GM13977 (cell line): ENCODE measurements around the gene TRNP1.

Experiments
- DNase-seq: peaks from one replicate; pipeline ENCODE4 v3.0.0; 2012; ENCODE audit warnings: low spot score
- in situ Hi-C: fragments of 300-500 bp; cut with MboI; formaldehyde crosslinking; loops from one replicate; pipeline ENCODE4 v1.12.0; 2022; ENCODE audit warnings: low sequenced_read_pairs, low pct_unique_long_range_greater_than_20kb, mixed read lengths, inconsistent platforms; ENCODE audit not compliant: unreplicated experiment
- TF ChIP-seq, protein P1 (sequence below): IDR thresholded peaks from 2 replicates; pipeline ENCODE4 v1.5.1; 2012; ENCODE audit warnings: mild to moderate bottlenecking, control low read depth; ENCODE audit not compliant: insufficient read depth; ENCODE audit errors: extremely low read depth, missing control alignments

The TRNP1 gene

GRCh38 chr1:26972390-26972789 lies 21.1 kb upstream of the TRNP1 start:
- no peak for DNase-seq
- in situ Hi-C loops: no loop called here
- TF ChIP-seq, protein P1, sequence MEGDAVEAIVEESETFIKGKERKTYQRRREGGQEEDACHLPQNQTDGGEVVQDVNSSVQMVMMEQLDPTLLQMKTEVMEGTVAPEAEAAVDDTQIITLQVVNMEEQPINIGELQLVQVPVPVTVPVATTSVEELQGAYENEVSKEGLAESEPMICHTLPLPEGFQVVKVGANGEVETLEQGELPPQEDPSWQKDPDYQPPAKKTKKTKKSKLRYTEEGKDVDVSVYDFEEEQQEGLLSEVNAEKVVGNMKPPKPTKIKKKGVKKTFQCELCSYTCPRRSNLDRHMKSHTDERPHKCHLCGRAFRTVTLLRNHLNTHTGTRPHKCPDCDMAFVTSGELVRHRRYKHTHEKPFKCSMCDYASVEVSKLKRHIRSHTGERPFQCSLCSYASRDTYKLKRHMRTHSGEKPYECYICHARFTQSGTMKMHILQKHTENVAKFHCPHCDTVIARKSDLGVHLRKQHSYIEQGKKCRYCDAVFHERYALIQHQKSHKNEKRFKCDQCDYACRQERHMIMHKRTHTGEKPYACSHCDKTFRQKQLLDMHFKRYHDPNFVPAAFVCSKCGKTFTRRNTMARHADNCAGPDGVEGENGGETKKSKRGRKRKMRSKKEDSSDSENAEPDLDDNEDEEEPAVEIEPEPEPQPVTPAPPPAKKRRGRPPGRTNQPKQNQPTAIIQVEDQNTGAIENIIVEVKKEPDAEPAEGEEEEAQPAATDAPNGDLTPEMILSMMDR: no peak

- TF ChIP-seq, protein P1: no peak
- DNase-seq: no peak
- in situ Hi-C loops: no loop called here
These were observed 20.7 kb upstream of the TRNP1 start for GRCh38 chr1:26972821-26973220.

- no peak for DNase-seq
- in situ Hi-C loops: no loop called here
- TF ChIP-seq, protein P1: no peak
These were observed 16.6 kb upstream of the TRNP1 start for GRCh38 chr1:26976621-26977510.

GRCh38 chr1:26978901-26979300 lies 14.6 kb upstream of the TRNP1 start:
- TF ChIP-seq, protein P1: no peak
- in situ Hi-C loops: no loop called here
- no peak for DNase-seq

DNA sequence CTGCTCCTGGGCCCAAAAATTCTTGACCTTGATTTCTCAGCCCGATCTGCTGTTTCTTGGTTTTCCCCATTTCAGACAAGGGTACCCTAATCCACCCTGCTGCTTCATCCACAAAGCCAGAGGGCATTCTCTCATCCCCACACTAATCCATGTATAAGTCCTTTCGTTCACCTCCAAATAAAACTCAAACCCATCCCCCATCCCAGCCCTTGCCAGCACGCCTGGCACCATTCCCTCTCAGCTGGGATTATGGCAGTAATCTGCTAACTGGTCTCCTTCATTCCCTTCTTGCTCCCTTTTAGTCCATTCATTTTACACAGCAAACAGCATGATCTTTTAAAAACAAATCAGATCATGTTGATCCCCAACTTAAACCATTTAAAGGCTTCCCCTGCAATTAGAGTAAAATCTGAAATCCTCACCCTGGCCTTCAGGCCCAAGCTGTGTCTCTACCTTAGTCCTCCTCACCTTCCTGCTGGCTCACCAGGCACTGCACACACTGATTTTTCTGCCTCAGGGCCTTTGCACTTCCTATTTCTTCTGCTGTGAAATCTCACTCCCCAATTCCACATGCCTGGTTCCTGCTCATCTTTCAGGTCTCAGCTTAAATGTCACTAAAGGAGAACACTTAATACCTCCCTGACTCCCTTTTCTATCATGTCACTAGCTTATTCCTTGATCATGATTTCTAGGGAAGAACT lies 12.2 kb upstream of the TRNP1 start:
- no peak for DNase-seq
- TF ChIP-seq, protein P1: no peak
- in situ Hi-C loops: no loop called here

- TF ChIP-seq, protein P1: no peak
- DNase-seq: no peak
- in situ Hi-C loops: no loop called here
These were observed 9.6 kb upstream of the TRNP1 start for GRCh38 chr1:26983863-26984262.
